Mesenteric fat pad (tissue), 1 donor: ENCODE measurements around the gene ANKRD11. TPM values are rescaled to one million over a fixed set of nuclear protein-coding genes. Genes with fewer than 3 reads are reported as not detected.

Experiments
- DNase-seq: peaks from one replicate; pipeline ENCODE4 v3.0.0-alpha.2; 2020; ENCODE audit warnings: low spot score
- long read RNA-seq: library from polyadenylated mRNA; unstranded; transcript quantifications from one replicate; pipeline ENCODE4 v2.0.0, GENCODE V29; 2020
- total RNA-seq: library from RNA; stranded (reverse); fragmentation: NEBNext Ultra II Directional; extraction: Animal tissue kit (Norgen Biotek cat#: 25700); gene quantifications from one replicate; pipeline ENCODE4 v1.2.1, GENCODE V29; 2021
- donor health status: DM: yes; HTN: yes; CAD: no.

ANKRD11 gene
- total RNA-seq = 120 TPM
- long read RNA-seq, partial matches to known transcripts = 35 of 126 reads
- long read RNA-seq, other reads (novel, unspliced or antisense) = 88 of 126 reads

DNA sequence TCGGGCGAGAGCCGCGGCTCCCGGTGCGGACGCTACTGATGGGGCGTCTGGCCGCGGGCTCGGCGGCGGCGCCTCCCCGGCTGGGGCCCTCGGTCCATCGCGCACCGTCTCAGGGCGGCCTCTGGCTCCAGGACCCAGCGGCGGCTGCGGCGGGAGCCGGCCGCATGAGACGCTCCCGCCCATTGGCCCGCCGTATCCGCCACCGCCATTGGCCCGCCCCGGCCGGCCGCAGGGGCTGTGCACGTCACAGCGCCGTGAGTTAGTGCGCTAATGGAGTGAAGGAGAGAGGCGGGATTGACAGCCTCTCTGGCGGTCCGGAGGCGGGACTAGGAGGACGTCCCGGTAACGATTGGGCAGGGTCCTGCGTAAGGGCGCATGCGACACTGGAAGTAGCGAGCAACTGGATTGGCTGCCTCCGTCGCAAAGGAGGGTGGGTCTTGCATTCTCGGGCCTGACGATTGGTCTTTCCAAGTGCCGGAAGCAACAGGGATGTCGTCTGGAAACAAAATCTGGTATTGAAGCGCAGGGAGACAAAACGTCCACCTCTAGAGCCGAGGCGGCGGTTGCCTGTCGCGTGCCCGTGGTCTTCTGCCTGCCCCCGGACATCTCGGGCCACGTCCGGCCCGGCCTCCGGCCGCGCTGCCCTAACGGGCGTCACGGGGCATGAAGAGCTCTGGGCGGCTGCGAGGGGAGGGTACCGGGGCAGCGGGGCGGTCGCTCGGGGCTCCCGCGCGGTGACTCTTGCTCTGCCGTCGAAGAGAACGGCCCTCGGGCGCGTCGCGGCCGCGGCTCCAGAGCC lies at the start of gene ANKRD11:
Gene ANKRD11, minus strand, starts transcription at position 123 of the 799 bp plus-strand sequence. CDS start 173,542 bp downstream, outside the sequence.
- DNase-seq = peak; percentile 98

DNA sequence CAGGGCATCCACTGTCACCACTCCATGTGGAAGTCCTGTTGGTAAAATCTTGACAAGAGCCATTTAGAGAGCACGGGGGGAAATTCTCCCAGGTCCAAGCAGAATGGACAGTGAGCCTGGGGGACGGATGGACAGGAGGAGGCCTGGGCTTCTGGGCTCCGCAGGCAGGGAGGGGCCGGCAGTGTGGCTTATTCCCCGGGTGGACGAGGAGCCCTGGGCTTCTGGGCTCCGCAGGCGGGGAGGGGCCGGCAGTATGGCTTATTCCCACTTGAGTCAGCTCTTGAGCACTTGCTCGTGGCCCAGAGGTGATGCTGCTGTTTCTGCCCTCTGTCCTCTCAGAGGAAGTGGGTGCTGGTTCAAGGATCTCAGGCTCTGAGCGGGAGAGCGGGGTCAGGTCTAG lies 47.9 kb upstream of the ANKRD11 start:
- DNase-seq = no peak

- no peak for DNase-seq
Observed at GRCh38 chr16:89537549-89537925, 47.2 kb upstream of the ANKRD11 start.

DNA sequence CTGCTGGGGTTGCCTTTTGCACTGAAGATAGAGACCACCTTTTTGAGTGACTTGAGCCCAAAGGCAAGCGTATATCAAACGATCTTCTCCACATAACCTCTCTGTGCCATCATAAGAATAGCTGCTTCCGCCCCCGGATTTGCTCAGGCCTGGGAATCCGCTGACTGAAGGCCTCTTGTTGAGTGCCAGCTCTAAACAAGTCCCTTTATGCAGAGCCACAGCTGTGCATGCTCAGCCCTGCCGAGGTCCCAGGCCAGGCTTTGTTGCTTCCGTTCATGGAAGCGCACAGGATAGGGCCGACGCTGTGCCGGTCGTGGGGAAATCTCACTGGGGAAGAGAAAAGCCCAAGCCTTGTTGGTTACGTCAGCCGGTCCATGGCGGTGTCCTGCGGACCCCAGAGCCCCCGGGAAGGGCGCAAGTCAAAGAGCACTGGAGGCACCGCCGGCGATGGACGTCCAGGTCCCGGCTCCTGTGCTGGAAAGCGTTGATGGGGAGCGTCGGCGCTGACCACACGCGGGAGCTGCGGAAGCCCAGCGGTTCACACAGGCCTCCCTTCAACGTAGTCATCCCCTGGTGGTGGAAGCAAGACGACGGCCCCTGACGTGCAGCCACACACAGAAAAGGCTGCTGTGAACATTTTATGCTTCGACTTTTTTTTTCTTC lies 46.7 kb upstream of the ANKRD11 start:
- DNase-seq = no peak

- DNase-seq = no peak
Observed at GRCh38 chr16:89536371-89536770, 46.0 kb upstream of the ANKRD11 start.

GRCh38 chr16:89534252-89534756 lies 43.9 kb upstream of the ANKRD11 start:
- no peak for DNase-seq

DNA sequence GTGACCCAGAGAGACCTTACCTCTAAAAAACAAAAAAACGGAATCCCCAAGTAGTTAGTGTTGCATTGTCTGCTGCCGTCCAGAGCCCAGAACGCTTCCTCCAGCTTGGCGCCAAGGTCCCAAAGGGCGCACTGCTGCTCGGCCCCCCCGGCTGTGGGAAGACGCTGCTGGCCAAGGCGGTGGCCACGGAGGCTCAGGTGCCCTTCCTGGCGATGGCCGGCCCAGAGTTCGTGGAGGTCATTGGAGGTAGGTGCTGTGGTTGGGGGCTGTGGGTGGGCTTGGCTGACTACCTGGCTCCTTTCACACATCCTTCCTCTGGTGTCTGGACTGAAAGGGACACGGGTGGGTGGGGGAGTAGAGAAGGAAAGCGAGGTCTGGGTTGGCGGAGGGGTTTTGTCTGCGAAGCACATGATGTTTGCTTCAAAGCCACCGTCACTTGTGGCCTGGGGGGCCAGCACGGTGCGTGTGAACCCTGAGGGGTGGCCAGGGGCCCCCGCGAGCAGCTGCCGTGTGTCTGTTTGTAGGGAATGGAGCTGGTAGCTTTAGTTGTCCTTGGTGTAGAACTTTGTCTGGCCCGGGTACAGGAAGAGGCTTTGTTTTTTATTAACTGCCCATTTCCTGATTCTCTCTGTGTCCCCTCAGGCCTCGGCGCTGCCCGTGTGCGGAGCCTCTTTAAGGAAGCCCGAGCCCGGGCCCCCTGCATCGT lies 41.6 kb upstream of the ANKRD11 start:
- no peak for DNase-seq

DNA sequence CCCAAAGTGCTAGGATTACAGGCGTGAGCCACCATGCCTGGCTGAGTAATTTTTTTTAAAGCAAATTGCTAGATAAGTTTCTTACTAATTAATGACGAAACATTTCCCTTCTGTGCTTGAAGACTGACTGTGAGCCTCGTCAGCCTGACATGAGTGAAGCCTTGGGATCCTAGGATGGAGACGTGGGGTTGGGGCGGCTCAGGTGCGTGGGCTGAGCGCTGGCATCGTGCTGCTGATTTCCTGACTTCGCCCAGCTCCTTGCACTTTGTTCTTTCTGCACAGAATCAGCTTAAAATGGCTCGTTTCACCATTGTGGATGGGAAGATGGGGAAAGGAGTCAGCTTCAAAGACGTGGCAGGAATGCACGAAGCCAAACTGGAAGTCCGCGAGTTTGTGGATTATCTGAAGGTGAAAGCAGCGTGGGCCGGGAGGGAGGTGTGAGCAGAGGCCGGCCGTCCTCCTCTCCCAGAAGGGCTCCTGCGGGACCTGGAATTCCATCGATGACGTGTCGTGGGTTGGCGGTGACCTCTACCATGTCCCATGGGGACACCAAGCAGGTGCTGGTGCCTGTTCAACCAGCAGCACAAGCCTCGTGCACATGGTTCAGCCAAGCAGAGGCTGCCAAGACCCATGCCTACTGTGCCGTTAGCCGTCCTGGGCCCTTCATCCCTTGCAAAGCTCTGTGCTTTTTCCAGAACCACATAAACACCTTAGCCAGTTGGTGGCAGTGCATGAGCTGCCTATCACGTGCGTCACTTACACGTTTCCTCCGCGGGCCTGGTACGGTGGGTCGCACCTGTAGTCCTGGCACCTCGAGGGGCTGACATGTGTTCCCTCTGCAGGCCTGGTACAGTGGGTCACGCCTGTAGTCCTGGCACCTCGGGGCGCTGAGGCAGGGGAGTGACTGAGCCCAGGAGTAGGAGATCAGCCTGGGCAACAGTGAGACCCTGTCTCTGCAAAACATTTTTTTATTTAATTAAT lies 40.3 kb upstream of the ANKRD11 start:
- no peak for DNase-seq

- no peak for DNase-seq
Observed at GRCh38 chr16:89529097-89529496, 38.7 kb upstream of the ANKRD11 start.

GRCh38 chr16:89525146-89525913 lies 35.0 kb upstream of the ANKRD11 start:
- DNase-seq = no peak

GRCh38 chr16:89523680-89524344 lies 33.5 kb upstream of the ANKRD11 start:
- DNase-seq = no peak

DNA sequence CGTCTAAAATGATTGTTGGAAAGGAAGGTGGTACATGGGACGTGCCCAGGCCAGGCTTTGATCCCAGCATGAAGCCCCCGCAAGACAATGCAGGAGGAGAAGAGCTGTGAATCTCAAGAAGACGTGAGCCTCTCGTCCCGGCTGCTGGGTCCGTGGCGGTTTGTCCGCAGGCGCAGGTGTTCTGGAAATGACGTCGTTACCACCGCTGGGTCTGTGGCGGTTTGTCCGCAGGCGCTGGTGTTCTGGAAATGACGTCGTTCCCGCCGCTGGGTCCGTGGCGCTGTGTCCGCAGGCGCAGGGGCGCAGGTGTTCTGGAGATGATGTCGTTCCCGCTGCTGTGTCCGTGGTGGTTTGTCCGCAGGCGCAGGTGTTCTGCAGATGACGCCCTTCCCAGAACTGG lies 31.9 kb upstream of the ANKRD11 start:
- no peak for DNase-seq

DNA sequence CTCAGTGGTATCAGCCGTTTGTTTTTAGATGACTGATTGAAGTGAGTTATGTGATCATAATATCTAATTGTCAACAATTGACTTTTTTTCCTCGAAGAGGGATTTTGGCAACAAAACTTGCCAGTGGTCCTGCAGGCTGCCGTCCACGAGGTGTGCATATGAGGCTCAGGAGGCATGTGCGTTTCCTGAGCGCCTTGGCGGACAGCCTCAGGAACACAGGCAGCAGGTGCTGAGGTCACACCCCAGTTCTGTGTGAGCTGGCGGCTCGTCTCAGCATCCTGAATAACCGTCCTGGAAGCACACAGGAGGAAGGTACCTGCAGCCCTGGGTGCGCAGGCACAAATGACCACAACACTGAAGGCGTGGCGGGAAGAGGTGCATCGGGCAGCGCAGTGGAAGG lies 29.5 kb upstream of the ANKRD11 start:
- no peak for DNase-seq

- no peak for DNase-seq
Observed at GRCh38 chr16:89517128-89517527, 26.8 kb upstream of the ANKRD11 start.

DNA sequence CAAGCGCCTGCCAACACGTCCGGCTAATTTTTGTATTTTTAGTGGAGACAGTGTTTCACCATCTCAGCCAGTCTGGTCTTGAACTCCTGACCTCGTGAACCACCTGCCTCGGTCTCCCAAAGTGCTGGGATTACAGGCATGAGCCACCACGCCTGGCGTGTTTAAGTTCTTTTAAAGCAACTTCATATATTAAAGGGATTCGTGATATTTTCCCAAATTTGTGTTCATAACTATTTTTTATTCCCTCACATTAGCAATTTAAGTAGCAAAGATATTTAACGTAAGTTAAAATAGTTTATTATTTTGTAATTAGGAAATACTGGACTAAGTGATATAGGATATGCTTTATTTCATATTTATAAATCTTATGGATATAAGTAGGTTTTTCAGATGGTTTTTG lies 22.1 kb upstream of the ANKRD11 start:
- DNase-seq = no peak

DNA sequence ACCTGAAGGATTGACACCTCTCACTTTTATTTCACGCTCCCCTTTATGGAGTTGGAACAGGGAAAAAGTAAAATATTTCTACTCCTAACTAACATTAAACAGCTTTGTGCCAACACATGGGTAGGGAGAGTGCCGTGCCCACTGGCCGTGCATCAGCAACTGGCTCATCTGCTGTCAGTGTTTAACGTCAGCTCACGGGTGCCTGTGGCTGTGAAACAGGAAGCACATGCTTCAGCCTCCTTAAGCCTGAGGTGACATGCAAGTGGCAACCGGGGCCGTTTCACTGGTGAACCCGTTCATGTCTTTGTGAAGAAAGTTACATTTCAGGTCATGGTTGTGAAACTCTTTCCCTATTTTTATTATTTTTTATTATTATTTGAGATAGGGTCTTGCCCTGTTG lies 21.0 kb upstream of the ANKRD11 start:
- DNase-seq = no peak

DNA sequence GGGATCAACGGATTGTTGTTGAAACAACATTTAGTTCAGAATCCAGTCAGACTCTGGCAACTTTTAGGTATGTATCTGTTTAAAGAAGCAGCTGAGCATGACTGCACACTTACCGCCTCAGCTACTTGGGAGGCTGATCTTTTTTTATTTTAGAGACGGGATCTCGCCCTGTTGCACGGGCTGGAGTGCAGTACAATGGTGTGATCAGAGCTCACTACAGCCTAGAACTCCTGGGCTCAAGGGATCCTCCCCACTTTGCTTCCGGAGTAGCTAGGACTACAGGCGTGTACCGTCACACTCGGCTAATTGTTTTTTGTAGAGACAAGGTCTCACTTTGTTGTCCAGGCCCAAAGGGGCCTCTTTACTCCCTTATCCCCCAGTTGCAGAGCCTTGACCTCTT lies 20.2 kb upstream of the ANKRD11 start:
- no peak for DNase-seq

DNA sequence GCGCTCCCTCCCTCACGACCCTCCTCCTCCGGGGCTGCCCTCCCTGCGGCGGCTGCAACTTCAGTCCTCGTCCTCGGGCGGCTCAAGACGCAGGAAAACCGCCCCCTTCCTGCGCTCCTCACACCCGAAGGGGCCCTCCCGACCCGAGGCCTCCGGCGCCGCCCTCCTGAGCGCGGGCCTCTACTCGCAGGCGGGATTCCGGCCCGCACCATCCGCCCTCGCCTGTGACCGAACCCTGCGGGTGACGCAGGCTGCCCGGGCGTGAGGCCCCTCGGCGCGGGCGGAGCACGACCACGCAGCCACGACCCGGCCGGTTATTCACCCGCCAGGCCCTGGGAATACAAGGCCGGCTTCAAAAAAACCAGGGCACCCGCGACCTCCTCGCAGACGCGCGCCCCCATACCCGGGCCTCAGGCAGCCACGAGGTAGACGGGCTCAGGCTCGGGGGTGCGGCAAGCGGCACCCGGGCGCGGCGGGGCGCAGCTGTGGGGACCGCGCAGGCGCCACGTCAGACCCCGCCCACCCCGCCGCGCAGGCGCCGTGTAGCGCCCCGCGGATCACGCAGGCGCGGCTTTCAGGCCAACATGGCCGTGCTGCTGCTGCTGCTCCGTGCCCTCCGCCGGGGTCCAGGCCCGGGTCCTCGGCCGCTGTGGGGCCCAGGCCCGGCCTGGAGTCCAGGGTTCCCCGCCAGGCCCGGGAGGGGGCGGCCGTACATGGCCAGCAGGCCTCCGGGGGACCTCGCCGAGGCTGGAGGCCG lies 17.7 kb upstream of the ANKRD11 start, which contains the start of gene SPG7:
Gene SPG7, plus strand, starts transcription at position 570 of the 757 bp plus-strand sequence. Its CDS starts 15 bp downstream, at position 585.
- peak; percentile 96 for DNase-seq
